ENCODE measurements around the gene RCHY1.

GRCh38 chr4:75561789-75562188, 47.6 kb upstream of the RCHY1 start:
- no peak for TF ChIP-seq POLR2A (IDR thresholded peaks at IDR 0.05)
- no peak for TF ChIP-seq CTCF (IDR thresholded peaks at IDR 0.05)
